GM23338 (cell line): Measurements from ENCODE around the gene EGFR. TPM values are rescaled to one million over a fixed set of nuclear protein-coding genes. Genes with fewer than 3 reads are reported as not detected.

Experiments used
- ATAC-seq: fragments of 200-7000 bp; cut with Tn5 transposase; 3 replicates; pipeline ENCODE4 v1.9.1; 2020
- DNase-seq: peaks from one replicate; pipeline ENCODE4 v3.0.0-alpha.2; 2015; ENCODE audit warnings: low spot score
- H2AFZ ChIP-seq: fragments of 200-600 bp; sonication (generic); 2 replicates; pipeline ENCODE4 v1.8.0; 2016; ENCODE audit warnings: antibody characterized with exemption, mild to moderate bottlenecking, moderate library complexity
- H3F3A ChIP-seq: fragments of 200-600 bp; sonication (generic); replicated peaks from 2 replicates; pipeline ENCODE4 v1.8.0; 2017; ENCODE audit warnings: antibody characterized with exemption, mixed run types, low read depth
- H3K27ac ChIP-seq: fragments of 200-600 bp; sonication (generic); 2 replicates; pipeline ENCODE4 v1.6.1; 2016; ENCODE audit warnings: low read depth
- H3K27me3 ChIP-seq: fragments of 200-600 bp; sonication (generic); 2 replicates; pipeline ENCODE4 v1.8.0; 2016; ENCODE audit warnings: mild to moderate bottlenecking, mixed run types, moderate library complexity; ENCODE audit not compliant: insufficient read depth
- H3K36me3 ChIP-seq: fragments of 200-600 bp; sonication (generic); 2 replicates; pipeline ENCODE4 v1.8.0; 2016; ENCODE audit warnings: mild to moderate bottlenecking; ENCODE audit not compliant: insufficient read depth
- H3K4me1 ChIP-seq: fragments of 200-600 bp; sonication (generic); 2 replicates; pipeline ENCODE4 v1.8.0; 2016; ENCODE audit warnings: mild to moderate bottlenecking, moderate library complexity; ENCODE audit not compliant: insufficient read depth
- H3K4me2 ChIP-seq: fragments of 200-600 bp; sonication (generic); 2 replicates; pipeline ENCODE4 v1.7.1; 2017; ENCODE audit warnings: mixed run types
- H3K4me3 ChIP-seq: fragments of 200-600 bp; sonication (generic); 2 replicates; pipeline ENCODE4 v1.6.1; 2016; ENCODE audit warnings: mixed run types
- H3K79me2 ChIP-seq: fragments of 200-600 bp; sonication (generic); replicated peaks from 2 replicates; pipeline ENCODE4 v1.8.0; 2017; ENCODE audit warnings: mild to moderate bottlenecking; ENCODE audit not compliant: insufficient read depth
- H3K9me2 ChIP-seq: fragments of 200-600 bp; sonication (generic); 2 replicates; pipeline ENCODE4 v1.8.0; 2017; ENCODE audit not compliant: insufficient read depth
- H4K20me1 ChIP-seq: fragments of 200-600 bp; sonication (generic); replicated peaks from 2 replicates; pipeline ENCODE4 v1.8.0; 2017; ENCODE audit warnings: mild to moderate bottlenecking; ENCODE audit not compliant: insufficient read depth
- H3K27ac Mint-ChIP-seq: 2 replicates; pipeline ENCODE4 v1.8.0; 2020; ENCODE audit warnings: inconsistent platforms, mild to moderate bottlenecking, moderate library complexity, mixed read lengths
- H3K27me3 Mint-ChIP-seq: 3 replicates; pipeline ENCODE4 v1.8.0; 2022; ENCODE audit warnings: low read depth, mild to moderate bottlenecking, moderate library complexity, mixed read lengths, inconsistent platforms; ENCODE audit not compliant: insufficient read depth, poor library complexity
- H3K36me3 Mint-ChIP-seq: 3 replicates; pipeline ENCODE4 v1.8.0; 2021; ENCODE audit warnings: low read depth, mild to moderate bottlenecking, inconsistent platforms, moderate library complexity, mixed read lengths
- H3K4me1 Mint-ChIP-seq: 3 replicates; pipeline ENCODE4 v1.8.0; 2020; ENCODE audit warnings: mild to moderate bottlenecking, inconsistent platforms, mixed read lengths
- H3K4me3 Mint-ChIP-seq: 3 replicates; pipeline ENCODE4 v1.8.0; 2021; ENCODE audit warnings: moderate library complexity, mild to moderate bottlenecking, inconsistent platforms, mixed read lengths
- H3K9me3 Mint-ChIP-seq: 3 replicates; pipeline ENCODE4 v1.8.0; 2020; ENCODE audit warnings: moderate library complexity, mild to moderate bottlenecking, inconsistent platforms, mixed read lengths
- CREB1 ChIP-seq: fragments of 250-450 bp; sonication (Bioruptor Pico); IDR thresholded peaks from 2 replicates; pipeline ENCODE4 v1.5.0; 2020; ENCODE audit warnings: low read depth, mild to moderate bottlenecking, moderate library complexity
- EZH2 ChIP-seq: fragments of 200-600 bp; sonication (generic); IDR thresholded peaks from one replicate; pipeline ENCODE4 v1.8.0; 2017; ENCODE audit warnings: antibody characterized with exemption, mild to moderate bottlenecking, low read depth; ENCODE audit not compliant: unreplicated experiment
- EZH2phosphoT487 ChIP-seq: fragments of 200-600 bp; sonication (generic); IDR thresholded peaks from one replicate; pipeline ENCODE4 v1.8.1; 2018; ENCODE audit warnings: antibody characterized with exemption; ENCODE audit not compliant: unreplicated experiment
- JUNB ChIP-seq: IDR thresholded peaks from one replicate; pipeline ENCODE4 v1.6.1; 2016; ENCODE audit warnings: antibody characterized with exemption; ENCODE audit not compliant: unreplicated experiment
- NANOG ChIP-seq: IDR thresholded peaks from 2 replicates; pipeline ENCODE4 v1.6.1; 2016; ENCODE audit warnings: antibody characterized with exemption, borderline replicate concordance
- POLR2AphosphoS5 ChIP-seq: IDR thresholded peaks from 2 replicates; pipeline ENCODE4 v1.6.1; 2016; ENCODE audit warnings: antibody characterized with exemption, low read depth
- STAT1 ChIP-seq: IDR thresholded peaks from one replicate; pipeline ENCODE4 v1.6.1; 2016; ENCODE audit warnings: antibody characterized with exemption; ENCODE audit not compliant: unreplicated experiment
- ZNF114 ChIP-seq: fragments of 250-450 bp; sonication (Bioruptor Pico); IDR thresholded peaks from 2 replicates; pipeline ENCODE4 v1.5.0; 2020; ENCODE audit warnings: mild to moderate bottlenecking, moderate library complexity
- ZNF331 ChIP-seq: fragments of 250-450 bp; sonication (Bioruptor Pico); IDR thresholded peaks from 2 replicates; pipeline ENCODE4 v1.5.0; 2020; ENCODE audit warnings: low read depth, mild to moderate bottlenecking, moderate library complexity
- polyA plus RNA-seq: library from polyadenylated mRNA; unstranded; fragments of >200 nt; fragmentation: Nextera tagmentation; extraction: Ambion mirVana; gene quantifications from 2 replicates; pipeline ENCODE4 v1.2.1, GENCODE V29; 2016
- total RNA-seq: library from RNA; depleted of rRNA; stranded (reverse); fragments of >200 nt; shearing (Covaris generic); gene quantifications from 2 replicates; pipeline ENCODE4 v1.2.3, GENCODE V29; 2014
- TF ChIP-seq, protein P1 (sequence below): IDR thresholded peaks from one replicate; pipeline ENCODE4 v1.6.1; 2018; ENCODE audit warnings: antibody characterized with exemption; ENCODE audit not compliant: unreplicated experiment
- TF ChIP-seq, protein P2 (sequence below): IDR thresholded peaks from 2 replicates; pipeline ENCODE4 v1.6.1; 2016; ENCODE audit warnings: antibody characterized with exemption
- TF ChIP-seq, protein P3 (sequence below), 2 experiments: fragments of 200-600 bp in 1 of 2; sonication (generic) in 1 of 2; conservative IDR thresholded peaks; 2 replicates each; pipeline versions ENCODE4 v1.5.1 to v1.6.1; 2016 to 2017; ENCODE audit warnings: antibody characterized with exemption in 2 of 2, low read depth in 2 of 2, mild to moderate bottlenecking in 2 of 2, moderate library complexity in 1 of 2
- TF ChIP-seq, protein P4 (sequence below): fragments of 250-450 bp; sonication (Bioruptor Pico); IDR thresholded peaks from 2 replicates; pipeline ENCODE4 v1.5.0; 2020; ENCODE audit warnings: mild to moderate bottlenecking, moderate library complexity

The EGFR gene
- total and polyA plus RNA-seq, 2 experiments from 2014 or later: 1.5 to 4.5 TPM

DNA sequence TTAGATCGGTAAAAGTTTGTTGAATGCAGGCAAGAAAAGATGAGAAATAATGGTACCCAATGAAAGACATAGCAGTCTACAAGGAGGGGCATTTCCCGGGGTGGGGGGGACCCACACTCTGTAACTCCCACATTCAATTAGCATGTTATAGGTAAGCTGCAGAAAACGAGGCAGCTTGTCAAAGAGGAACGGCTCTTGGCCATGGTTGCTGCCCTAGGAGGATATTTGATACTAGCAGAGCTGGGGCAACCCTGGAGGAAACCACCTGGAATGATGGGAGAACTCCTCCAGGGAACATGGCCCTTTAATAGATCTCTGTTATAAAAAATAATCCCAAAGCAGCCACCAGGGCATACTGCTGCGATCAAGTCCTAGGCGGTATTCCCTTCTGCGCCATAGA, 98.5 kb downstream of the EGFR start:
- H3K27ac ChIP-seq: no peak overlapping the region
- no peak for ATAC-seq
- no peaks in the 10 kb centered on the region for H3F3A ChIP-seq
- H3K27me3 Mint-ChIP-seq: no peaks in the 10 kb centered on the region
- no peaks in the 10 kb centered on the region for H3K4me1 Mint-ChIP-seq
- H3K4me3 Mint-ChIP-seq: no peak overlapping the region
- H3K4me2 ChIP-seq: no peak overlapping the region
- H3K9me3 Mint-ChIP-seq: no peaks in the 10 kb centered on the region
- no peak for DNase-seq
- TF ChIP-seq, protein P1, sequence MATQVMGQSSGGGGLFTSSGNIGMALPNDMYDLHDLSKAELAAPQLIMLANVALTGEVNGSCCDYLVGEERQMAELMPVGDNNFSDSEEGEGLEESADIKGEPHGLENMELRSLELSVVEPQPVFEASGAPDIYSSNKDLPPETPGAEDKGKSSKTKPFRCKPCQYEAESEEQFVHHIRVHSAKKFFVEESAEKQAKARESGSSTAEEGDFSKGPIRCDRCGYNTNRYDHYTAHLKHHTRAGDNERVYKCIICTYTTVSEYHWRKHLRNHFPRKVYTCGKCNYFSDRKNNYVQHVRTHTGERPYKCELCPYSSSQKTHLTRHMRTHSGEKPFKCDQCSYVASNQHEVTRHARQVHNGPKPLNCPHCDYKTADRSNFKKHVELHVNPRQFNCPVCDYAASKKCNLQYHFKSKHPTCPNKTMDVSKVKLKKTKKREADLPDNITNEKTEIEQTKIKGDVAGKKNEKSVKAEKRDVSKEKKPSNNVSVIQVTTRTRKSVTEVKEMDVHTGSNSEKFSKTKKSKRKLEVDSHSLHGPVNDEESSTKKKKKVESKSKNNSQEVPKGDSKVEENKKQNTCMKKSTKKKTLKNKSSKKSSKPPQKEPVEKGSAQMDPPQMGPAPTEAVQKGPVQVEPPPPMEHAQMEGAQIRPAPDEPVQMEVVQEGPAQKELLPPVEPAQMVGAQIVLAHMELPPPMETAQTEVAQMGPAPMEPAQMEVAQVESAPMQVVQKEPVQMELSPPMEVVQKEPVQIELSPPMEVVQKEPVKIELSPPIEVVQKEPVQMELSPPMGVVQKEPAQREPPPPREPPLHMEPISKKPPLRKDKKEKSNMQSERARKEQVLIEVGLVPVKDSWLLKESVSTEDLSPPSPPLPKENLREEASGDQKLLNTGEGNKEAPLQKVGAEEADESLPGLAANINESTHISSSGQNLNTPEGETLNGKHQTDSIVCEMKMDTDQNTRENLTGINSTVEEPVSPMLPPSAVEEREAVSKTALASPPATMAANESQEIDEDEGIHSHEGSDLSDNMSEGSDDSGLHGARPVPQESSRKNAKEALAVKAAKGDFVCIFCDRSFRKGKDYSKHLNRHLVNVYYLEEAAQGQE: no peak
- no peak for TF ChIP-seq ZNF114 (CRISPR knock-in tag)
- no peak for TF ChIP-seq ZNF331
- TF ChIP-seq EZH2phosphoT487: no peak
- TF ChIP-seq, protein P2, sequence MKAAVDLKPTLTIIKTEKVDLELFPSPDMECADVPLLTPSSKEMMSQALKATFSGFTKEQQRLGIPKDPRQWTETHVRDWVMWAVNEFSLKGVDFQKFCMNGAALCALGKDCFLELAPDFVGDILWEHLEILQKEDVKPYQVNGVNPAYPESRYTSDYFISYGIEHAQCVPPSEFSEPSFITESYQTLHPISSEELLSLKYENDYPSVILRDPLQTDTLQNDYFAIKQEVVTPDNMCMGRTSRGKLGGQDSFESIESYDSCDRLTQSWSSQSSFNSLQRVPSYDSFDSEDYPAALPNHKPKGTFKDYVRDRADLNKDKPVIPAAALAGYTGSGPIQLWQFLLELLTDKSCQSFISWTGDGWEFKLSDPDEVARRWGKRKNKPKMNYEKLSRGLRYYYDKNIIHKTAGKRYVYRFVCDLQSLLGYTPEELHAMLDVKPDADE: no peak
- no peak for TF ChIP-seq JUNB
- TF ChIP-seq POLR2AphosphoS5: no peak
- no peak for TF ChIP-seq NANOG
- TF ChIP-seq EZH2: no peak
- no peak for TF ChIP-seq CREB1 (CRISPR knock-in tag)
- TF ChIP-seq, protein P3, sequence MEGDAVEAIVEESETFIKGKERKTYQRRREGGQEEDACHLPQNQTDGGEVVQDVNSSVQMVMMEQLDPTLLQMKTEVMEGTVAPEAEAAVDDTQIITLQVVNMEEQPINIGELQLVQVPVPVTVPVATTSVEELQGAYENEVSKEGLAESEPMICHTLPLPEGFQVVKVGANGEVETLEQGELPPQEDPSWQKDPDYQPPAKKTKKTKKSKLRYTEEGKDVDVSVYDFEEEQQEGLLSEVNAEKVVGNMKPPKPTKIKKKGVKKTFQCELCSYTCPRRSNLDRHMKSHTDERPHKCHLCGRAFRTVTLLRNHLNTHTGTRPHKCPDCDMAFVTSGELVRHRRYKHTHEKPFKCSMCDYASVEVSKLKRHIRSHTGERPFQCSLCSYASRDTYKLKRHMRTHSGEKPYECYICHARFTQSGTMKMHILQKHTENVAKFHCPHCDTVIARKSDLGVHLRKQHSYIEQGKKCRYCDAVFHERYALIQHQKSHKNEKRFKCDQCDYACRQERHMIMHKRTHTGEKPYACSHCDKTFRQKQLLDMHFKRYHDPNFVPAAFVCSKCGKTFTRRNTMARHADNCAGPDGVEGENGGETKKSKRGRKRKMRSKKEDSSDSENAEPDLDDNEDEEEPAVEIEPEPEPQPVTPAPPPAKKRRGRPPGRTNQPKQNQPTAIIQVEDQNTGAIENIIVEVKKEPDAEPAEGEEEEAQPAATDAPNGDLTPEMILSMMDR (conservative IDR thresholded peaks at IDR 0.05; ENCODE audit: low read depth in 2 of 2): no peak
- TF ChIP-seq, protein P4, sequence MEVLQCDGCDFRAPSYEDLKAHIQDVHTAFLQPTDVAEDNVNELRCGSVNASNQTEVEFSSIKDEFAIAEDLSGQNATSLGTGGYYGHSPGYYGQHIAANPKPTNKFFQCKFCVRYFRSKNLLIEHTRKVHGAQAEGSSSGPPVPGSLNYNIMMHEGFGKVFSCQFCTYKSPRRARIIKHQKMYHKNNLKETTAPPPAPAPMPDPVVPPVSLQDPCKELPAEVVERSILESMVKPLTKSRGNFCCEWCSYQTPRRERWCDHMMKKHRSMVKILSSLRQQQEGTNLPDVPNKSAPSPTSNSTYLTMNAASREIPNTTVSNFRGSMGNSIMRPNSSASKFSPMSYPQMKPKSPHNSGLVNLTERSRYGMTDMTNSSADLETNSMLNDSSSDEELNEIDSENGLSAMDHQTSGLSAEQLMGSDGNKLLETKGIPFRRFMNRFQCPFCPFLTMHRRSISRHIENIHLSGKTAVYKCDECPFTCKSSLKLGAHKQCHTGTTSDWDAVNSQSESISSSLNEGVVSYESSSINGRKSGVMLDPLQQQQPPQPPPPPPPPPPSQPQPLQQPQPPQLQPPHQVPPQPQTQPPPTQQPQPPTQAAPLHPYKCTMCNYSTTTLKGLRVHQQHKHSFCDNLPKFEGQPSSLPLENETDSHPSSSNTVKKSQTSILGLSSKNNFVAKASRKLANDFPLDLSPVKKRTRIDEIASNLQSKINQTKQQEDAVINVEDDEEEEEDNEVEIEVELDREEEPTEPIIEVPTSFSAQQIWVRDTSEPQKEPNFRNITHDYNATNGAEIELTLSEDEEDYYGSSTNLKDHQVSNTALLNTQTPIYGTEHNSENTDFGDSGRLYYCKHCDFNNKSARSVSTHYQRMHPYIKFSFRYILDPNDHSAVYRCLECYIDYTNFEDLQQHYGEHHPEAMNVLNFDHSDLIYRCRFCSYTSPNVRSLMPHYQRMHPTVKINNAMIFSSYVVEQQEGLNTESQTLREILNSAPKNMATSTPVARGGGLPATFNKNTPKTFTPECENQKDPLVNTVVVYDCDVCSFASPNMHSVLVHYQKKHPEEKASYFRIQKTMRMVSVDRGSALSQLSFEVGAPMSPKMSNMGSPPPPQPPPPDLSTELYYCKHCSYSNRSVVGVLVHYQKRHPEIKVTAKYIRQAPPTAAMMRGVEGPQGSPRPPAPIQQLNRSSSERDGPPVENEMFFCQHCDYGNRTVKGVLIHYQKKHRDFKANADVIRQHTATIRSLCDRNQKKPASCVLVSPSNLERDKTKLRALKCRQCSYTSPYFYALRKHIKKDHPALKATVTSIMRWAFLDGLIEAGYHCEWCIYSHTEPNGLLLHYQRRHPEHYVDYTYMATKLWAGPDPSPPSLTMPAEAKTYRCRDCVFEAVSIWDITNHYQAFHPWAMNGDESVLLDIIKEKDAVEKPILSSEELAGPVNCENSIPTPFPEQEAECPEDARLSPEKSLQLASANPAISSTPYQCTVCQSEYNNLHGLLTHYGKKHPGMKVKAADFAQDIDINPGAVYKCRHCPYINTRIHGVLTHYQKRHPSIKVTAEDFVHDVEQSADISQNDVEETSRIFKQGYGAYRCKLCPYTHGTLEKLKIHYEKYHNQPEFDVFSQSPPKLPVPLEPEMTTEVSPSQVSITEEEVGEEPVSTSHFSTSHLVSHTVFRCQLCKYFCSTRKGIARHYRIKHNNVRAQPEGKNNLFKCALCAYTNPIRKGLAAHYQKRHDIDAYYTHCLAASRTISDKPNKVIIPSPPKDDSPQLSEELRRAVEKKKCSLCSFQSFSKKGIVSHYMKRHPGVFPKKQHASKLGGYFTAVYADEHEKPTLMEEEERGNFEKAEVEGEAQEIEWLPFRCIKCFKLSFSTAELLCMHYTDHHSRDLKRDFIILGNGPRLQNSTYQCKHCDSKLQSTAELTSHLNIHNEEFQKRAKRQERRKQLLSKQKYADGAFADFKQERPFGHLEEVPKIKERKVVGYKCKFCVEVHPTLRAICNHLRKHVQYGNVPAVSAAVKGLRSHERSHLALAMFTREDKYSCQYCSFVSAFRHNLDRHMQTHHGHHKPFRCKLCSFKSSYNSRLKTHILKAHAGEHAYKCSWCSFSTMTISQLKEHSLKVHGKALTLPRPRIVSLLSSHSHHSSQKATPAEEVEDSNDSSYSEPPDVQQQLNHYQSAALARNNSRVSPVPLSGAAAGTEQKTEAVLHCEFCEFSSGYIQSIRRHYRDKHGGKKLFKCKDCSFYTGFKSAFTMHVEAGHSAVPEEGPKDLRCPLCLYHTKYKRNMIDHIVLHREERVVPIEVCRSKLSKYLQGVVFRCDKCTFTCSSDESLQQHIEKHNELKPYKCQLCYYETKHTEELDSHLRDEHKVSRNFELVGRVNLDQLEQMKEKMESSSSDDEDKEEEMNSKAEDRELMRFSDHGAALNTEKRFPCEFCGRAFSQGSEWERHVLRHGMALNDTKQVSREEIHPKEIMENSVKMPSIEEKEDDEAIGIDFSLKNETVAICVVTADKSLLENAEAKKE: no peak
- TF ChIP-seq STAT1: no peak
- H3K36me3 Mint-ChIP-seq: no peaks in the 10 kb centered on the region
- no peak overlapping the region for H3K27ac Mint-ChIP-seq
- no peak overlapping the region for H2AFZ ChIP-seq
- no peaks in the 10 kb centered on the region for H3K4me1 ChIP-seq
- no peaks in the 10 kb centered on the region for H3K79me2 ChIP-seq
- H3K9me2 ChIP-seq: no peaks in the 10 kb centered on the region
- H3K27me3 ChIP-seq: no peaks in the 10 kb centered on the region
- no peaks in the 10 kb centered on the region for H4K20me1 ChIP-seq
- no peaks in the 10 kb centered on the region for H3K36me3 ChIP-seq
- H3K4me3 ChIP-seq: no peak overlapping the region
